Ishikawa (cell line): Measurements from ENCODE around the gene LANCL2.

ENCODE experiments used
- CEBPB ChIP-seq: IDR thresholded peaks from 2 replicates; pipeline ENCODE4 v1.6.1; 2012
- CREB1 ChIP-seq: IDR thresholded peaks from 2 replicates; pipeline ENCODE4 v1.6.1; 2012; ENCODE audit warnings: low read depth
- EGR1 ChIP-seq: IDR thresholded peaks from 2 replicates; pipeline ENCODE4 v1.6.1; 2012
- EP300 ChIP-seq: IDR thresholded peaks from 2 replicates; pipeline ENCODE4 v1.6.1; 2012; ENCODE audit warnings: borderline replicate concordance
- FOXM1 ChIP-seq: IDR thresholded peaks from 2 replicates; pipeline ENCODE4 v1.6.1; 2012; ENCODE audit warnings: low read depth, borderline replicate concordance
- MAX ChIP-seq: IDR thresholded peaks from 2 replicates; pipeline ENCODE4 v1.6.1; 2012
- NFIC ChIP-seq: IDR thresholded peaks from 2 replicates; pipeline ENCODE4 v1.6.1; 2012
- RAD21 ChIP-seq: IDR thresholded peaks from 2 replicates; pipeline ENCODE4 v1.6.1; 2012; ENCODE audit warnings: low read depth
- TAF1 ChIP-seq: IDR thresholded peaks from 2 replicates; pipeline ENCODE4 v1.6.1; 2012; ENCODE audit warnings: low read depth, mild to moderate bottlenecking
- YY1 ChIP-seq: IDR thresholded peaks from 2 replicates; pipeline ENCODE4 v1.6.1; 2012; ENCODE audit warnings: low read depth
- ZBTB7A ChIP-seq: IDR thresholded peaks from 2 replicates; pipeline ENCODE4 v1.6.1; 2012; ENCODE audit warnings: low read depth
- TF ChIP-seq, protein P1 (sequence below): IDR thresholded peaks from 2 replicates; pipeline ENCODE4 v1.6.1; 2012; ENCODE audit warnings: low read depth, mild to moderate bottlenecking
- TF ChIP-seq, protein P2 (sequence below): IDR thresholded peaks from 2 replicates; pipeline ENCODE4 v1.6.1; 2012

- TF ChIP-seq, protein P1, sequence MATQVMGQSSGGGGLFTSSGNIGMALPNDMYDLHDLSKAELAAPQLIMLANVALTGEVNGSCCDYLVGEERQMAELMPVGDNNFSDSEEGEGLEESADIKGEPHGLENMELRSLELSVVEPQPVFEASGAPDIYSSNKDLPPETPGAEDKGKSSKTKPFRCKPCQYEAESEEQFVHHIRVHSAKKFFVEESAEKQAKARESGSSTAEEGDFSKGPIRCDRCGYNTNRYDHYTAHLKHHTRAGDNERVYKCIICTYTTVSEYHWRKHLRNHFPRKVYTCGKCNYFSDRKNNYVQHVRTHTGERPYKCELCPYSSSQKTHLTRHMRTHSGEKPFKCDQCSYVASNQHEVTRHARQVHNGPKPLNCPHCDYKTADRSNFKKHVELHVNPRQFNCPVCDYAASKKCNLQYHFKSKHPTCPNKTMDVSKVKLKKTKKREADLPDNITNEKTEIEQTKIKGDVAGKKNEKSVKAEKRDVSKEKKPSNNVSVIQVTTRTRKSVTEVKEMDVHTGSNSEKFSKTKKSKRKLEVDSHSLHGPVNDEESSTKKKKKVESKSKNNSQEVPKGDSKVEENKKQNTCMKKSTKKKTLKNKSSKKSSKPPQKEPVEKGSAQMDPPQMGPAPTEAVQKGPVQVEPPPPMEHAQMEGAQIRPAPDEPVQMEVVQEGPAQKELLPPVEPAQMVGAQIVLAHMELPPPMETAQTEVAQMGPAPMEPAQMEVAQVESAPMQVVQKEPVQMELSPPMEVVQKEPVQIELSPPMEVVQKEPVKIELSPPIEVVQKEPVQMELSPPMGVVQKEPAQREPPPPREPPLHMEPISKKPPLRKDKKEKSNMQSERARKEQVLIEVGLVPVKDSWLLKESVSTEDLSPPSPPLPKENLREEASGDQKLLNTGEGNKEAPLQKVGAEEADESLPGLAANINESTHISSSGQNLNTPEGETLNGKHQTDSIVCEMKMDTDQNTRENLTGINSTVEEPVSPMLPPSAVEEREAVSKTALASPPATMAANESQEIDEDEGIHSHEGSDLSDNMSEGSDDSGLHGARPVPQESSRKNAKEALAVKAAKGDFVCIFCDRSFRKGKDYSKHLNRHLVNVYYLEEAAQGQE: no peak
- TF ChIP-seq RAD21 (no peak), CEBPB (no peak), MAX (no peak), YY1 (no peak), EP300 (no peak), EGR1 (no peak), ZBTB7A (no peak), TAF1 (no peak), FOXM1 (no peak), CREB1 (no peak), NFIC (no peak)
- TF ChIP-seq, protein P2, sequence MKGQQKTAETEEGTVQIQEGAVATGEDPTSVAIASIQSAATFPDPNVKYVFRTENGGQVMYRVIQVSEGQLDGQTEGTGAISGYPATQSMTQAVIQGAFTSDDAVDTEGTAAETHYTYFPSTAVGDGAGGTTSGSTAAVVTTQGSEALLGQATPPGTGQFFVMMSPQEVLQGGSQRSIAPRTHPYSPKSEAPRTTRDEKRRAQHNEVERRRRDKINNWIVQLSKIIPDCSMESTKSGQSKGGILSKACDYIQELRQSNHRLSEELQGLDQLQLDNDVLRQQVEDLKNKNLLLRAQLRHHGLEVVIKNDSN: no peak
Measured at GRCh38 chr7:55441002-55441401, 75.9 kb downstream of the LANCL2 start.
